ENCODE results near the gene GALNT13. TPM values are rescaled to one million over a fixed set of nuclear protein-coding genes. Genes with fewer than 3 reads are reported as not detected.

GALNT13 gene
- total RNA-seq, 2 donors from 2014 or later = 0.33 to 5.7 TPM

- WGBS, 2 donors = 55 to 62% methylated on average over 2 of the region's 2 CpGs
- no peaks in the 10 kb centered on the region for H3K4me1 ChIP-seq
- H3K27me3 ChIP-seq = no peaks in the 10 kb centered on the region
- H3K4me3 ChIP-seq = no peak overlapping the region
- TF ChIP-seq CTCF (IDR thresholded peaks at IDR 0.05) = no peak
- TF ChIP-seq POLR2A (IDR thresholded peaks at IDR 0.05) = no peak
- H3K27ac ChIP-seq = no peak overlapping the region
- DNase-seq (no peak), ATAC-seq (no peak)
- no peaks in the 10 kb centered on the region for H3K36me3 ChIP-seq (replicated peaks in 1 of 2; ENCODE audit: insufficient read depth in 1 of 2, low read depth in 2 of 2)
- no peaks in the 10 kb centered on the region for H3K9me3 ChIP-seq
- intact Hi-C loops (cut with DNase I) = no loop called here
Observed at GRCh38 chr2:154203902-154204301, 332.2 kb downstream of the GALNT13 start.

DNA sequence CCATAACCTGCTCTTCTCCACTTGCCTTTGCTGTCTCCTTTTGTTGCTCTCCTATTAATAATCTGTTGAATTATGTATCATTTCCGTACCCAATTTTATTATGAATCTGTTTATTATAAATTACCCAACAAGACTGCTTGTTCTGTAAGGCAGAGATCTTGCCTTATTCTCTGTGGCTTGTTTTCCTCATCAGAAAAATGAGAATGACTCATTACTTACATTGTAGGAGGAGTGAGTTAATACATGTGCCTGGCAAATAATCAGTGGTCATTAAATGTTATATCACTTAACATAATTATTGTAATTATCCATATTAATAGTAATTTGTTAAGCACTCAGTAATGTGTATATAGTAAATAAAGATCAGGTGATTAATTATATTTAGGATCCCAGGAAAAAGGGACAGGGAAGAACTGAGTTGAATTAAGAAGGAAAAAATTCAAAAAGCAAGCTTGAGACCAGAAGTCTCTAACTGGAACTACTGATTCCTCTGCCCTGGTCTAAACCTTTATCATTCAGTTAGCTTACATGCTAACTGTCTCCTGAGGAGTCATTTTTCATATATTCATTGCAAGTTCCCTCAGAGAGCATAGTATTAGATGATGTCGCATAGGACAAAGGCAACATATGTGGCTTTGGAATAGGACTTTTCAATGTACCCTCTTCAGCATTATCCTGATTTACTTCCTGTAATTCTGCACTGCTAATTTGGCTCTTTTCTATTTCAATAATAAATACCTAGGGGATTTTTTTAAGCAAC is 335.7 kb downstream of the GALNT13 start:
- Histone ChIP-seq H3K36me3 (replicated peaks in 1 of 2; ENCODE audit: insufficient read depth in 1 of 2, low read depth in 2 of 2) (no peaks in the 10 kb centered on the region), H3K4me1 (no peaks in the 10 kb centered on the region), H3K9me3 (no peaks in the 10 kb centered on the region), H3K27me3 (no peaks in the 10 kb centered on the region), H3K4me3 (no peak overlapping the region), H3K27ac (no peak overlapping the region)
- no peak for TF ChIP-seq POLR2A (IDR thresholded peaks at IDR 0.05)
- TF ChIP-seq CTCF (IDR thresholded peaks at IDR 0.05) = no peak
- ATAC-seq = no peak
- no peak for DNase-seq
- WGBS, 2 donors = 57 to 71% methylated on average over 2 of the region's 2 CpGs
- intact Hi-C loops (cut with DNase I) = no loop called here

DNA sequence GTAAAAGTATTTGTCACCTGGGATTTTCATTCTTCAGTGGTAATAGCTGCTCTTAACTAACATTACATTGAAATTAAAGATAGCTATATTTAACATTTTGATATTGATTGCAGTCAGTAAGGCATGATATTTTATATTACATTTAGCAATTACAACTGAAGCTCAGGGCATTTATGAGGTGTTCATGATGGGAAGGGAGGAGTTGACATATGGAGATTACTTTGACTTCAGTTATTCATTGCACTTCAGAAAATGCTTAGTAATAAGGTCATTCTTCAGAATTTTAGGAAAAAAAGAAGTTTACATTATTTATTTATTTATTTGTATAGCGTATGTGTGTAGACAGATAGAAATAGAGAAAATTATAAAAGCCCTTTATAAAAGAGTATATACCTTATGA is 352.0 kb downstream of the GALNT13 start:
- ATAC-seq = no peak
- Histone ChIP-seq H3K27ac (no peak overlapping the region), H3K36me3 (replicated peaks in 1 of 2; ENCODE audit: insufficient read depth in 1 of 2, low read depth in 2 of 2) (no peaks in the 10 kb centered on the region), H3K27me3 (no peaks in the 10 kb centered on the region), H3K9me3 (no peaks in the 10 kb centered on the region), H3K4me3 (no peak overlapping the region), H3K4me1 (no peaks in the 10 kb centered on the region)
- intact Hi-C loops (cut with DNase I) = no loop called here
- 89 to 92% methylated on average over 1 of the region's 1 CpG for WGBS, 2 donors
- DNase-seq = no peak
- TF ChIP-seq POLR2A (IDR thresholded peaks at IDR 0.05) (no peak), CTCF (IDR thresholded peaks at IDR 0.05) (no peak)

- intact Hi-C loops (cut with DNase I) = no loop called here
- H3K27ac ChIP-seq = no peak overlapping the region
- no peaks in the 10 kb centered on the region for H3K27me3 ChIP-seq
- H3K4me1 ChIP-seq = no peaks in the 10 kb centered on the region
- no peaks in the 10 kb centered on the region for H3K36me3 ChIP-seq (replicated peaks in 1 of 2; ENCODE audit: insufficient read depth in 1 of 2, low read depth in 2 of 2)
- DNase-seq (no peak), ATAC-seq (no peak)
- TF ChIP-seq POLR2A (IDR thresholded peaks at IDR 0.05) (no peak), CTCF (IDR thresholded peaks at IDR 0.05) (no peak)
- 41 to 54% methylated on average over 2 of the region's 2 CpGs for WGBS, 2 donors
- H3K4me3 ChIP-seq = no peak overlapping the region
- no peaks in the 10 kb centered on the region for H3K9me3 ChIP-seq
Observed at GRCh38 chr2:154226931-154227330, 355.2 kb downstream of the GALNT13 start.
